HG02798 (cell line): ENCODE data around the gene FAT4.
A peak's percentile ranks its signal among the peaks of the same experiment; 100 is the strongest.

Experiments
- ATAC-seq: cut with Tn5 transposase; IDR thresholded peaks from one replicate; pipeline ENCODE4 v1.9.1; 2021; ENCODE audit warnings: mild to moderate bottlenecking; ENCODE audit not compliant: unreplicated experiment, poor library complexity

The FAT4 gene

DNA sequence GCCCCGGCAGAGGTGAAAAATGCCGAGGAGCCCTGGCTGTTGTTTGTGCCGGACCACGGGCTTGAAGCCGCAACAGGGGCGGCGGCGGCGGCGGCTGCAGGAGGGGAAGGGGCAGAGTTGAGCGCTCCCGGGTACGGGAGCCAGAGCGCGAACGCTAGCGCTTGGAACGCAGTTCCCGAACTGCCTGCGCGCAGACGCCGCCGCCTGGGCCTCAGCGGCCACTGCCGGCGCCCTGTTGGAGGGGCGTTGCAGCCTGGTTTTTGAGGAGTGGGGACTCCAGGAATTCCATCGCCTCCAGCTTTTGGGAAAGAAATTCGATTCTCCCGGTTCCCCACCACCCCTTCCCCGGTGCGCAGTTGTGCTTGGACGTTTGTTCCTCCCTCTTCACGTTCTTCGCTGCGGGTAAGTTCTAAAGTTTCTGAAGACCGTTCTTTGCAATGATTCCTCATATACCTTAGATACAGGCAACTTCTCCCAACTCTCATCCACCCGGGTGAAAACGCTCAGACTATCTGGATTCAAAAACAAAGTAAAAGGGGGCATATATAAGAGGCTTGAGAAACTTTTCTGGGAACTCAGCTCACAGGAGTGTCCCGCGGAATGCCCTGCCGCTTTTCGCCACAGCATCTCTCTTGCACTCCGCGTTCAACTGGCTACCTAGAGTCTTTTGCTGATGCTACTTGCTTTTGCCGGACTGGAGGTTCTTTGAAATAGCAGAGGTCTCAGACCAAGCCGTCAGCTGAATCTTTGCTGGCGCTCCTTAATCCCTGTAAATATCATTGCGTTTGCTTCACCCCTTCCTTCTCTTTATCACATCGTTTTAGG is 1.0 kb downstream of the FAT4 start:
- peak; percentile 20 for ATAC-seq

DNA sequence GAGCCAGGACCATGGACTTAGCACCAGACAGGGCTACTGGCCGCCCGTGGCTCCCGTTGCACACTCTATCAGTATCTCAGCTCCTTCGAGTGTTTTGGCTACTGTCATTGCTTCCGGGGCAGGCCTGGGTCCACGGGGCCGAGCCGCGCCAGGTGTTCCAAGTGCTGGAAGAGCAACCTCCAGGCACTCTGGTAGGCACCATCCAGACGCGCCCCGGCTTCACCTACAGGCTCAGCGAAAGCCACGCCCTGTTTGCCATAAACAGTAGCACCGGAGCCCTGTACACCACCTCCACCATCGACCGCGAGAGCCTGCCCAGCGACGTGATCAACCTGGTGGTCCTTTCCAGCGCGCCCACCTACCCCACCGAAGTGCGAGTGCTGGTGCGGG is 1.6 kb downstream of the FAT4 start:
- ATAC-seq = no peak

DNA sequence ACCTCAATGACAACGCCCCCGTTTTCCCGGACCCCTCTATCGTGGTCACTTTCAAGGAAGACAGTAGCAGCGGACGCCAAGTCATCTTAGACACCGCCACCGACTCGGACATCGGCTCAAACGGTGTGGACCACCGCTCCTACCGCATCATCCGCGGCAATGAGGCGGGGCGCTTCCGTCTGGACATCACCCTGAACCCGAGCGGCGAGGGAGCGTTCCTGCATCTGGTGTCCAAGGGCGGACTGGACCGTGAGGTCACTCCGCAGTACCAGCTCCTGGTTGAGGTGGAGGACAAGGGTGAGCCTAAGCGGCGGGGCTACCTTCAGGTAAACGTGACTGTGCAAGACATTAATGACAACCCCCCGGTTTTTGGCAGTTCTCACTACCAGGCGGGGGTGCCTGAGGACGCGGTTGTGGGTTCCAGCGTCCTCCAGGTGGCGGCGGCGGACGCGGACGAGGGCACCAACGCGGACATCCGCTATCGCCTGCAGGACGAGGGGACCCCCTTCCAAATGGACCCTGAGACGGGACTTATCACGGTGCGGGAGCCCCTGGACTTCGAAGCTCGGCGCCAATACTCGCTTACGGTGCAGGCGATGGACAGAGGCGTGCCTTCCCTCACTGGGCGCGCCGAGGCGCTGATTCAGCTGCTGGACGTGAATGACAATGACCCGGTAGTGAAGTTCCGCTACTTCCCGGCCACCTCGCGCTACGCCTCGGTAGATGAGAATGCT is 2.2 kb downstream of the FAT4 start:
- ATAC-seq = no peak

DNA sequence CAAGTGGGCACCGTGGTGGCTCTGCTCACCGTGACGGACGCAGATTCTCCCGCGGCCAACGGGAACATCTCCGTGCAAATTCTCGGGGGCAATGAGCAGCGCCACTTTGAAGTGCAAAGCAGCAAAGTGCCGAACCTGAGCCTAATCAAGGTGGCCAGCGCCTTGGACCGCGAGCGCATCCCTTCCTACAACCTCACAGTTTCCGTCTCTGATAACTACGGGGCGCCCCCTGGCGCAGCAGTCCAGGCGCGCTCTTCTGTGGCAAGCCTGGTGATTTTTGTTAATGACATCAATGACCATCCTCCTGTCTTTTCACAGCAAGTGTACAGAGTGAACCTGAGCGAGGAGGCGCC is 2.7 kb downstream of the FAT4 start:
- no peak for ATAC-seq

DNA sequence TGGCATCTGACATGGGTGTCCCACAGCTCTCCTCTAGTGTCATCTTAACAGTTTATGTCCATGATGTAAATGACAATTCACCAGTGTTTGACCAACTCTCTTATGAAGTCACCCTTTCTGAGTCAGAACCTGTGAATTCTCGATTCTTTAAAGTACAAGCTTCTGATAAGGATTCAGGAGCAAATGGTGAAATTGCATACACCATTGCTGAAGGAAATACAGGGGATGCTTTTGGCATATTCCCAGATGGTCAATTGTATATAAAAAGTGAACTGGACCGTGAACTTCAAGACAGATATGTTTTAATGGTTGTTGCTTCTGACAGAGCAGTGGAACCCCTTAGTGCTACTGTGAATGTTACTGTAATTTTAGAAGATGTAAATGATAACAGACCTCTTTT is 4.6 kb downstream of the FAT4 start:
- no peak for ATAC-seq

DNA sequence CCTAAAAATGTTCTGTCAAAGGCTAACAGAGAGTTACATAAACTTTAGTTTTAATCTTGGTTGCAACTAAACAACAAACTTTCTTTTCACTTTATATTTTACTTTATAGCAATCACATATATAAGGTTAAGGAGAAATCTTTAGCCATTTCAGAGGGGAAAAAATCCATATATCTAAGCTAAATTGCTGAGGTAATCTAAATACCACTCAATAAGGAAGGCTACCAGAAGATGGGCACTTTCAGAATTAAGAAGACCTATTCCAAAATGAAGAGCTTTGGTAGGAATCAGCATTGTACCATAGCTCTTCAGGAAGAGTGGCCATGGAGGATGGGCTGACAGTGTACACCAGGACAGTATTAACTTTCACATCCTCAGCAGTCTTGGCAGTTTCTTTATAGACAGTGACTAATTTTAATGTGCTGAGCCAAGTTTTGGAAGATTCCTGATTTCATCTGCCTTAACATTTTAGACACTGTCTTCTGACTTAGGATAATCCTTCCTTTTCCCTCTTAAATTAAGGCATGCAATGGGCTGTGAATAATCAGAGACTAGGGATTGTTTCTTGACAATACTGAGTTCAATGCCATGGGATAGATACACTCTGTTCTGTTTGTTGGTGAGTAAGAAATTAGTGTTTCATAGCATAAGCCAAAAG is 7.1 kb downstream of the FAT4 start:
- ATAC-seq = no peak

DNA sequence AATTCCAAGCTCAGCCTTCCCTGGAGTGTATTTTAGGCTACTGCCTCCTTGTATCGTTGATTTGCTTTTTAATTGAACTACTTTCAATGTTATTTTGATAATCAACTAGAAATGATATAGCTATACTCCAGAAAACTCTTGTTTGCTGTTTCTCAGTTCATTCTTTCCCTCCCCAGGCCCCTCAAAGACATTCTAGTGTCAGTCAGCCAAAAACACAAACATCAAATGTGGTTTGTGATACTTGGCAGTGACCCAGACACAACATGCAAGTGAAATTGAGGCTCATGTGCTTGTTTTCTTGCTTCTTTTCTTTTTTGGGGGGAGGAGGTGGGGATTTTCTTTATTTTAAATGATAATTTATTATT is 7.6 kb downstream of the FAT4 start:
- ATAC-seq = no peak

DNA sequence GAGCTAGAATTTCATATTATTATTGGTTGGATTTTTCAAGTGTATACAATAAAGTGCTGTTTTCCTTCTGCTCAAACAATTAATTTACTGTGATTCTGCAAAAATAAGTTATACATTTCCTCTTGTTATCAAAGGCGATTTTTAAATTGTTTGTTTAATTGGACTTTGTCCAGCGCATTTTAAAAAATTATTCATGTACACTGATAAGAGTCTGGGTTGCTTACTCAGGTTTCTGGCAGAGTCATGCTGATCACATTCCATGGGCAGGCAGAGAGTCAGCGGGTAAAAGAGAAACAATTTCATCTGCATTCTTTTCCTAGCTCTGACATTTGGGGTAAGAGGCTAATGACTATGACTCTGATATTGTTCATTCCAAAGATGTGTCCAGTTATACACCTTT is 8.9 kb downstream of the FAT4 start:
- ATAC-seq = no peak

DNA sequence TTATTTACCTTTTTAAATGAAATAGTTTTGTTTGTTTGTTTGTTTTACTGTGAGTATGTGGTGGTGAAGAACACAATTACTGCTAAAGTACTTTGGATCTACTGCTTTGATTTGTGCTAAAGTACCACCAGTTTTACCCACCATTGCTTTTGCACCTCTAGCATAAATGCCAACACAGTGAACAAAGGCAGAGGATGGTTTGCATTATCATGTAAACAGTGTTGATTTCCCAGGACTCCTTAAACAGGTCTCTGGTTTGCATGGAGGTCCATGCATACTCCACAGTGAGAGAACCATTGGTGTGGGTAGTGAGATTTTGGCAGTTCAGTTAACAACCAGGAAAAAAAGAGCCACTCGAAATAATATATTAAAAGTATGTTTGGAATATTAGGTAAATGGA is 11.0 kb downstream of the FAT4 start:
- no peak for ATAC-seq

DNA sequence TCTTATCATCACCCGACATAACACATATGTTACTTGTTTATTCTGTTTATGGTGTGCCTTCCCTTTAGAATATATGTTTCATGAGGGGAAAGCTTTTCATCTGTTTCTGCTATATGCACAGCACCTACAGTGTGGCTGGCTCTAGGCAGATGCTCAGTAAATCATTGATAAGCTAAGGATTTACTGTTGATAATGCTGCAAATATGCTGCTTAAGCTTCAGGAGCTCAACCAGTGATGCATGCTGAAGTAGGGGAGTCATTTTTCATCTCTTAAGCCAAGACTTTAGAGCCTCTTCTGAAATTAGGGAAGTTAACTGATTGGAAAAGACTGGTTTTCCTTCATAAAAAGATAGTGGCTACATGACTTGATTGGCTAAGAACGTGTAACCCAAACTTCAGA is 16.4 kb downstream of the FAT4 start:
- ATAC-seq = no peak

DNA sequence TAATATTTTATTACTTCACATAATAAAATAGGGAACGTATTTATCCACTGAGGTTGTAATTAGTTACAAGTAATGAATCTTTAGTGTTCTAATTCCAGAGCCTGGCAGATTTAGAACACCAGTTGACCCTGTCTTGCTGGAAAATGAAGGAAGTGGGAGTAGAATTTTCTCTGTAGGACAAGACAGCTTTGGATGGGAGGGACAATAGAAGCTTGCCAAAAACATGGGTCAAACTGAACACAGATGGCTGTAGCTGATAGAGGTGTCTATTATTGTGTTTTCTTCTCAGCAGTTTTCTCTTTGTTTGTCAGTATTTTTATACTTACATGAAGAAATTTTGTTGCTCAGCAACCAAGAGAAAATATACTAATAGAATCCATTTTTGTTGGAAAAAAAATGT is 20.2 kb downstream of the FAT4 start:
- no peak for ATAC-seq

DNA sequence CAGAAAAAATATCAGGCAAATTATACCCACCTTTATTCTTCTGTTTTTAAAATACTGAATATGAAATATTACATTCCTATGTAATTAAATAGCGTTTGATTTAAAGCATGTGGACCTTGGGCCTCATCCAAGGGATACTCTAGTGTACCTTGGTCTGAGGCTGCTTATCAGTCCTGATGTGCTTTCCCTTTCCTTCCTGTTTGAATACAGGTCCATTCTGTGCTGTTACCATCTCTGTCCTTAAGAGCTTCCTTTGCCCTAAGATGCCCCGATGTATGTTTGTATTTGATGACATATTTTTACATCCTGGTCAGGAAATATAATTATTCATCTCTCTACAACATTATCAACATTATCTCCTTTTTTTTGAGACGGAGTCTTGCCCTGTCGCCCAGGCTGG is 24.1 kb downstream of the FAT4 start:
- no peak for ATAC-seq

DNA sequence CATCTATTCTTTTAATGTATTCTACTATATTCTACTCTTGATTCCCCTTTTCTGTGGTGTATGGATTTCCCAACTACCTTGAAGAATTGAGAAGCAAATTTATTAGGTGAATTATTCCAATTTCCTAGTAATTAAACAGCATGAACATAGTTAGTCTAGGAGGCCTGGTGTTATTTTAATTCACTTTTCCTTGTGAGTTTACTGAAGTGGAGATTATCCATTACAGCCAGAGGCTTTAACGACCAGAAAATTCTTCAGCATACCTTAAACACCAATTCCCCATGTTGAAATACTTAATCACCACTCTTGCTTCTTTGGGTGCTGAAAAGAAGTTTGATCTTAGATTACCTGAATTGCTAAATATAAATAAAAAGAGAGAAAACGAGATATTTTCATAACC is 29.4 kb downstream of the FAT4 start:
- no peak for ATAC-seq

DNA sequence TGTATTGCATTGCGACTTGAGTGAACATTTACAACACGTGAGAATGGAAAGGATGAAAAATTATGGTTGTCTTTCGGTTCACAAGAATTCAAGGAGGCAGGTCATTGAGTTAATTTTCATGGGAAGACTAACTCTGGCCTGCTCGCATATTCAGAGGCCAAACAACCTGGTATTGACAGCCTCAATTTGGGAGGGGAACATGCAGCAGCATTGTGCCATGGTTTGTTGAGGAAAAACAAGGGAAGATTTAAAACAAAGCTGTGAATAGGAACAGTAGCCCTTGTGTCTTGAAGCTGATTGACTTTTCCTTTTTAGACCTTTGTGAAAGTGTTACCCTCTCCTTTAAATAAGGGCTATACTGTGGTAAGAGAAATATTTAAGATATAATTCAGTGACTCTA is 31.9 kb downstream of the FAT4 start:
- no peak for ATAC-seq

DNA sequence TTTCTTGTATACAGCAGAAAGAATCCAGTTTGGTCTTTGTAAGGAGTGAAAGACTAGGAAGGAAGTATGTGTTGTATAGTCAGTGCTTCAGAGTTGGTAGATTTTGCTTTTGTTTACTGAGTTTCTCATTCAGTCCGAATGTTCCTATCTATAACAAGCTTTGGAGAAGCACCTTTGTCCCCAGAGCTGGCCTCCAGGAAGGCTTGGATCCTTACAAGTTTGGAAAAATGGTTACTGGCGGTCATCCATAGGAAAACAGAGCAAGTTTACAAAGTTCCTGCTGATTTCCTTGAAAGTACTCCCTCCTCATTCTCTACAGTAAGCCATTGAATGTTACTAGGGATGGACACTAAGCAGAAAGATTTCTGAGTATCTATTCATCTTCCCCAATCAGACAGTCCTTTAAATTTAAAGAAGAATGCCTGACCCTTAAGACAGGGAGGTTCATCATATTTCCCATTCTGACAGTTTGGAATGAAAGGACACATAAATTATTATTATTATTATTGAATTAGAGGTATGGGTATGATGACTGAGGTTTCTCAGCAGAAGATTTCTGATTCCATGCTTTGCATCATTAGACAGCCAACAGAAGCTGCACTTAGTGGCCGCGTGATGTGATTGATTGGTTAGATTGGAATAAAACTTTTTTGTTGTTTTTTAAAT is 35.8 kb downstream of the FAT4 start:
- ATAC-seq = no peak

DNA sequence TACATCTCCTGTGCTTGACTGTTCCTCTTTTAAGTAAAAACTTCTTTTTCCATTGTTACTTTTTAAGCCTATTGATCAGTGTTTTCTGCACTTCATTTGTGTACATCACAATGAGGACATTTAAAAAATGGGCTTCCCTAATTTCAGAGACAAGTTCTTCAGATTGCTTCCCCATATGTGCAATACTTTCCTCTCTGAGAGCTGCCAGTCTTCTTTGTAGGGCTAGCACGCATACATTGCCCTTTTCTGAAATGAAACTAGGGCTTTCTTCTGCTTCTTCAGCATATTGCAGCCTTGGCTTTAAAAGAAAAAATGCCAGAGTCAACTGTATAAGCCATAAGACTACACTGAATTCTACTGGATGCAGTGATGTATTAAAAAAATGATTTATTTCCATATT is 37.8 kb downstream of the FAT4 start:
- ATAC-seq = no peak

DNA sequence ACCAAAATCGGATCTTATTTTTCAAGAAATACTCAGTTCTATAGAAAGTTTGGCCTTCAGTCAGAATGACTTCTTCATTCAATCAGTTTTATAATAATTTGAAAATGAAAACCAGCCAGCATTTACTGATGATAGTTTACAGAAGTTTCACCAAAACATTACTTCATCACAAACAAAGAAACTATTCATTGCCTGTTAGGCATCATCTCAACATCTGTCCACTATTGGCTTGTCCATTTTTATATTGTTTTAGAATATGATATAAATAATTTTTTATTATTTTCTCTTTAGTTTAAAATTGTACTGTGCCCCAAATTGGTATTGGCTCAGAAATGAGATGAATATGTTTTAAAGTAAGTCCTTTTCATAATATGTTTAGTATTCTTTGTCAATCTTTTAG is 38.4 kb downstream of the FAT4 start:
- ATAC-seq = no peak

DNA sequence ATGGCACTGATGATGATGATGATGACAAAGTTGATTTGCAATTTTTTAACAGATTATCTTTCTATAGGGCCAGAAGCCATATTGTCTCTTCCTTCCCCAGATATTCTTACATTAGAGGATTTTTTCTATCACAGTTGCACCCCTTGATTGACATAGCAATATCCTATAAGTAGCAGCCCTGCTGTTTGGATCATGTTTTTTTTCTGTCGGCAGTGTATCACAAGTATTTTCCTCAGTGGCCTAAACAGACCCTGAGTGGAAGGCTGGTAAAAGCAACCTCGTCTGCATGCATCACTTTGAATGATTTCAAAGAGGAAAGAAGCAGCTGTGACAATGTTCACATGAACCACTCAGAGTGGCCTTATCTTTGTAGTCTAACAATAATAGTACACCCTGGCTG is 41.0 kb downstream of the FAT4 start:
- no peak for ATAC-seq

DNA sequence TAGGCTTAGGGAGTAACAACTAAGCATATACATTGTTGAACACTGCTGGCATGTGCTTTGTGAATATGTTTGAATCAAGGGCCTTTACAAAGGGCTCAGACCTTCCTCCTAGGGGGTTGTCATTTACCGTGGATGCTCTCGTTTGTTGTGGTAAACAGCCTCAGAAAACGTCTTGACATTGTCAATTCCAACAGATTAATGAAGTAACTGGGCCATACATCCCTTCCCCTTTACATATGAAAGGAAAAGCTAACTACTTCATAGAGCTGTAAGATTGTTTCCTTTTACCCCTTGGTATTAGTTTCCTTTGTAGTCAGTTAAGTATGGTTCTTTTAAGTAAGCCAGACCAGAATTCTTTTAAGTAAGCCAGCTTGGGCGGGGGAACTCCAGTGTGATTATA is 42.9 kb downstream of the FAT4 start:
- ATAC-seq = no peak

DNA sequence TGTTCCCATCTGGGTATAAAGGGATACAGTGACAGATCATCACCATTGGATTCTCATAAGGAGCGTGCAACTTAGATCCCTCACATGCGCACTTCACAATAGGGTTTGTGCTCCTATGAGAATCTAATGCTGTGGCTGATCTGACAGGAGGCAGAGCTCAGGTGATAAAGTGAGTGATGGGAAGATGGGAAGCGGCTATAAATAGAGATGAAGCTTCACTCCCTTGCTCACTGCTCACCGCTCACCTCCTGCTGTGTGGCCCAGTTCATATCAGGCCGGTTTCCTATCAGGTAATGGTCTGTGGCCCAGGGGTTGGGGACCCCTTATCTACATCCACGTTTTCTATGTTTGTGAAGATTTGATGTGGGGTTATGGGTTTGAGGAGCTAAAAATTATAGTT is 43.7 kb downstream of the FAT4 start:
- no peak for ATAC-seq

DNA sequence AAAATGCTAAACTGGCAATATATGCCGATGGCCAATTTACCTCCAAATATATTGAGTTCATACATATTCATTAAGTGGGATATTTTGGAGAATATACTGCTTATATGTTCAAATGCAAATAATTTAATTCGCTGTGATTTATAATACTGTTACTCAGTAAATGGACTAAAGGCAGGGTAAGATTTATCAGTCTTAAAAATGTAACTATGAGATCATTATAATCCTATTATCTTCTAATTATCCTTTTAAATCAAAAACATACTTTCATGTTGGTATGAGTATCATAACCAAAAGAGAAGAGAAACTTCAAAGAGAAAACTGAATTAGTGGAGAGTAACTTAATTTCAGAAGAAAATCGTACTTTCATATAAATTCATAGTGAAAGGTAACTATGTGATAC is 44.6 kb downstream of the FAT4 start:
- ATAC-seq = no peak
